HG02610 (cell line): ENCODE results near the gene DNAJA3.

Experiments used
- ATAC-seq: cut with Tn5 transposase; IDR thresholded peaks from one replicate; pipeline ENCODE4 v1.9.1; 2021; ENCODE audit warnings: mild to moderate bottlenecking, moderate library complexity; ENCODE audit not compliant: unreplicated experiment

The DNAJA3 gene

DNA sequence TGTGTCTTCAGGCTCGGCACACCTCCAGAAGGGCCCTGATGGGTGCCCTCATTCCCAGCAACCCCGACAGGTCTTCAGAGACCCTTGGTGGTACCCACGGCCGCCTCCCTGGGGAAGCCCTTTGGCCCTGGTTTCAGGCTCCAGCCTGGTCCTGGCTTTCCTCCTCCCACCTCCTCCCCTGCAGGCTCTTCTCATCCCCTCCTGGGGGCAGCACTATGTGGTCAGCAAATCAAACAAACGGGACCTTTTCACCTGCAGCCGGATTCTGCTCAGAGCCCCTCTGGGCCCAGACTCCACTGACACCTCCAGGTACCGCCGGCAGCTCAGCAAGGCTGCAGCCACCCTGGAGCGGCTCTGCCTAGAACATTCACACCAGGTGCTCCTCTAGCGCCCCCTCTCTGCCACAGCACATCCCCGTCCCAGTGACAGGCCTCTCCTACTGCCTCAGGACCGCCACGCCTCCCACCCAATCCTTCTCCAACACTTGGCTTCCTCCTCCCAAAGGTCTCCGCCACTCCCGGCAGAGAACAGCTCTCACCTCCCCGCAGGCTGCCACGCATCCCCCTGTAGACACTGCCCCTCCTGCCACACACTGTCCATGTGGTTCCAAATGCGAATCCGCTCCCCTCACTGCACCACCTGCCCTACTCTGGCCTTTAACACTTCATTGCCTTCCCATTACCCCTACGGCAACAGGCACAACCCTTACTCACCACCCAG is 21.3 kb upstream of the DNAJA3 start:
- no peak for ATAC-seq

GRCh38 chr16:4404967-4405696 is 20.5 kb upstream of the DNAJA3 start:
- no peak for ATAC-seq

GRCh38 chr16:4407543-4408322 is 17.9 kb upstream of the DNAJA3 start:
- no peak for ATAC-seq

DNA sequence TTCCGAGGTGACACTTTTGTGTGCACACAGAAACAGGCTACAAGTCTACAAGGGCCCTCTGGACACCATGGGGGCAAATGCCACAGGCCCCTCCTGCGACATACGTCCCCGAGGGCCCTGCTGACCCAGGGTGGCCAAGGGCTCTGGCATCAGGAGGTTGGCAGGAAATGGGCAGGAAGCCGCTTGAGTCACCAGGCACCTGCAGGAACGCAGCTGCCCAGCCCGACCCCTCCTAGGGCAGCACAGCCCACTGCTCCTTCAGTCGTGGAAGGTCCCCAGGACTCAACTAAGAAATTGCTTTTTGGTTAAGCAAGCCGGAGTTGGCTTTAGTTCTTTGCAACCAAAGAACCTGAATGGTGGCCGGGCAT is 17.4 kb upstream of the DNAJA3 start:
- no peak for ATAC-seq

DNA sequence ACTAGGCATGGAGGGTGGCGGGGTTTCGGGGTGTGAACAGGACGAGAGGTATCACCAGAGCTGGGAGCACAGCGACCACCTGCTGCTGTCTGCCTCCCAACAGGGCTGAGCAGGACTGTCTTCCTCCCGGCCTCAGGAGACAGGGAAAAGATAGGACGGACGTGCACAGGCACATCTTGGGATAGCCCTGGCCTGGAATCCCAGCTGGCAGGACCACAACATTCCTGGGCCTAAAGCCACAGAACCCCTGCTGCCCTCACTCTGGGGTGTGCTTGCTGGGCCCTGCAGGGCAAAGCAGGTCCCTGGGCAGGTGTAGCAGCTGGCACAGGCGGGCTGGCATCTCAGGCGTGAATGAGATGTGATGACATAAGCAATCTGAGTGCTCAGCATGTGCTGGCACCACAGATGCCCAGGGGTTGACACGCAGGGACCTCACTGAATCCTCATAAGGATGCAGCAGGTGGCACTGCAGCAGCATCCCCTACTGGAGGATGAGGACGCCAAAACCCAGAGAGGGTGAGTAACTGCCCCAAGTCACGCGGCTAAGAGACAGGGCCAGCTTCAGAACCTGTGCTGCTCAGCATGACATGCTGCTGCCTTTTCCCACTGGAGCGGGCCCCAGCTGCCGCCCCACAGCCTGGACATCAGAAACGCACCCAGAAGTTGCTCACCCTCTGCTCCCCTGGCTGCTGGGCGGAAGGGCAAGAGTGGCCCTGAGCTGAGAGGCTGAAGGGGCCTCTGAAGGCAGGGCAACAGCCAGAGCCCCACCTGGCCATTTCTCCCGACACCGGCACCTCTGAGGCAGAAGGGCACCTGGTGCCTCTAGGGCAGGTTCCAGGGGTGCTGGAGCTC is 16.4 kb upstream of the DNAJA3 start:
- no peak for ATAC-seq

- no peak for ATAC-seq
Measured at GRCh38 chr16:4410335-4411075, 15.2 kb upstream of the DNAJA3 start.

GRCh38 chr16:4411684-4412083 is 14.0 kb upstream of the DNAJA3 start:
- ATAC-seq: no peak

DNA sequence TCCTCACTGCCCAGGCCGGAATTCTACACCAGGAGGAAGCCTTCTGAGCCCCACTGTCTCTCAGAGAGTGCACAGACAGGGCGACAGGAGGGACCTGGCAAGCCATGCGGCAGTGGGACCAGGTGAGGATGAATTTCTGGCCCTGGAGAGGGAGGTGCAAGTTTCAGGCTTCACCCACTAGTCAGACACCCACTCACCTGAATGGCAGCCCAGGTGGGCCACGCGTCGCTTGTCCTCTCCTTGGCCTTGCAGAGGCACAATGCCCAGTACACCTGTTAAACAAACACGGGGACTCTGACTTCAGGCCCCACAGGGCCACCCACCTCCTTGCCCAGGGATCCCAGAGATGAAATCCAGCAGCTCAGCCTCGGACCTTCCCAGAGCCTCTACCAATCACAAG is 13.5 kb upstream of the DNAJA3 start:
- ATAC-seq: no peak

DNA sequence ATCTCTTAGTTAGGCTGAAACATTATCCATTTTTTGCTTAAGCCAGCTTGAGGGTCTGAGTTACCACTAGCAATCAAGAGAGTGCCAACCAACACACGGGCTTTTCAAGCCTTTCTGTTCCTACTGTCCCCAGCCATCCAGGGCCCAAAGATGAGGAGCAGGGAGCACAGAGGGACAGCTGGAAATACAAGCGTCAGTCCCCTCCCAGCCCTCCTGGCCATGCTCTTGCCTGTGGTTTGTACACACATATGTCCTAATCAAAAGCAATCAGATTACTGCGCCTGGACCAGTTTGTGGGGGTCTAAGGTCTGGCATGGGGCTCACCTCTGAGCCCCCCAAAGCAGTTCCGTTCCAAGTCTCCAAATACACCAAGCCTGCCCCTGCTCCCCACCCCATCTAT is 12.8 kb upstream of the DNAJA3 start:
- no peak for ATAC-seq

DNA sequence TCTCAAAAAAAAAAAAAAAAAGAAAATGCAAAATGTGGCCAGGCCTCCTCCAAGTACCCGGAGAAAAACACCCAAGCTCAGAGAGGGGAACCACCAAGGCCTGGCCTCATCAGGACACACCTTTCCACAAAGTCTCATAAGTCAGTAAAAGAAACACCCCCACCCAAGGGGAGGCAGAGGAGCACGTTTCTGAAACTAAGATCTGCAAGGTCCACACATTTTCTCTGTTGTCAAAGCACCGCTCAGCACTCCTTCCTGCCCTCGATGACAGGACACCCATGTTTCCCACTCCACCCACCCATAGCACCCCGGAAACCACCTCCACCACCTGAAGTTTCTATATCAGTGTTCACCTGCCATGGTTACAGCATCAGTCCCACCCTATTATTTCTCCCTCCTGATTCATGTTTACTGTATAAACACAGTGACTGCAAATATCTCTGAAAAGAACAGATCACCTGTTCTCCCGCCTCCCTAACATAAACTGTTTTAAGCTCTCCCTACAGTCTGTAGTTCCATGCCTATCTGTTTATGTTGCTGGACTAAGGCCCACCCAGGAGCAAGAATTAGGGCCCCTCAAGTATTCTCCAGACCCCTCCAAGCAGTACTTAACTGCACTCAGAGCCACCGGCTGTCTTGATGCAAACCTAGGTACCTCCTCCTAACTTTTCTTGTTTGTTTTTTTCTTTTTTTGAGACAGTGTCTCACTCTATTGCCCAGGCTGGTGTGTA is 11.3 kb upstream of the DNAJA3 start:
- ATAC-seq: peak; percentile 69

DNA sequence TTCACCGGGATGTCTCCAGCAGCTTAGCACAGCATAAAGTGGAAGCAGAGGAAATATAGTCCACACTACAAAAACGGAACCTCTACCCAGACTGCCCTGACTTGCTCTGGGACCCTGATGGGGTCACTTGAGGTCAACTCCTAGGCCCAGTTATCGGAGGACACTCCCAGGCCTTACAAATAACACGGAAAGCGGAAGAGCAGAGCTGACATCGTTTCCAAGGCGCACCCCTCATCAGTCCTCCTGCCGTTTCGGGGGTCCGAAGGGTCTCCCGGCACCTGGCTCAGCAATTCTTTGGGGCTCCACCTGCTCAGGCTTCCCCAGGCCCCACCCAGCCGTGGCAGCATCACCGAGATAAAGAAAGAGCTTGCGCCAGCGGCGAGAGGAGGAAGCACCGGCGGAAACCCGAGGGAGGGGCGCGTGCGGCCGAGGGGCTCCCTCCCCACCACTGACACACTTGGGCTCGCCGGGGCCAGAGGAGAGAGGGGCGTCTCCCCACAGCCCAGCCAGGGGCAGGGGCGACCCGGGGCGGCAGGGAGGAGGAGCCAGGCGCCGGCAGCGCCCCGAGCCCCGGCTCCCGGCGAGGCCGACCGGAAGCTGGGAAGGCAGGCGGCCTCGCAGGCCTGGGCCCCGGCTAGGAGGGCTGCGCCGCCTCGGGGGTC is 10.0 kb upstream of the DNAJA3 start:
- peak; percentile 5 for ATAC-seq

GRCh38 chr16:4416200-4417032 is 9.3 kb upstream of the DNAJA3 start, which contains the start of gene CORO7:
Gene CORO7 (minus strand): TSS chr16:4416596. CDS start chr16:4416518, 78 bp downstream.
- peak; percentile 67 for ATAC-seq

DNA sequence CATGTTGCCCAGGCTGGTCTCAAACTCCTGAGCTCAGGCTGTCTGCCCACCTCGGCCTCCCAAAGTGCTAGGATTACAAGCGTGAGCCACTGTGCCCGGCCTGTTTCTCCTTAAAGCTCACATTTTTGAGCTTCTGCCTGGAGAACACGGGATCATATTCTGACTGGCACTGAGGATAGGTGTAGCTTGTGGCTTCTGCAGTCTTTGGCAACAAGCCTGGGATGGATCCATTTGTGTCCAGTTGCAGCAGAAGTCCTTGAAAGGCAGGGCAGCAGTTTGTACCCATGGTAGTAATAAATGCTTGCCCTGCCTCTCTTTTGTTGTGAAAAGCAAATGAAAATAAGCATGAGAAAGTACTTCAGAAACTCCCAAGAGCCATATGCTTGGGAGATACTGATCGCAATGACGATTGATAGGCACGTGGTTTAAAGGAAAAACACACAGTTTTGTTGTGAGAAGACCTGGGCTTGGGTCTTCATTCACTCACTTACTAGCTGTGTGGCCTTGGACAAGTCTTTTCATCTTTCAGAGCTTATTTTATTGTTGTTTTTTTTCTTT is 6.2 kb upstream of the DNAJA3 start:
- ATAC-seq: no peak

DNA sequence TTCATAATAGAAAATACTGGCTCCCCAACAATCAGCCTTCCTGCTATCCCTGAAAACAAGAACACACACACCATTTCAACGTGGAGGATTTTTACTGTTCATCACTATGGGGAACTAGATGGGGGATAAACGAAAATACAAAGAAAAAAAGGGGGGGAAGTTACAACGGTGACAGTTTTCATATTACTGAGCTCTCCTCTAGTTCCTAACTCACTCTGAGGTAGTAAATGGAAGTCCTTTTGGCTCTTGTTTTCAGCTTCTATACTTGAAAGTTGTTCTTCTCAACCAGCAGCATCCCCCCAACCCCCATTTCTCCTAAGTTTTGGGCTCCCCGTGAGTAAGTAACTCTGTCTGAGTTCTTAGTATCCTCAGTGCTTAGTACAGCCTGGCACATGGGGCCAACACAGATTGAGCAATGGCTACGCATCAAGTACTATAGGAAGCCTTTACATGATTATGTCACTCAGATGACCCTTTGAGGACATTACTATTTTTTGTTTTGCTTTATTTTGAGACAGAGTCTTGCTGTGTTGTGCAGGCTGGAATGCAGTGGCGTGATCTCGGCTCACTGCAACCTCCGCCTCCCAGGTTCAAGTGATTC is 5.1 kb upstream of the DNAJA3 start:
- ATAC-seq: no peak

- ATAC-seq: peak; percentile 24
Measured at GRCh38 chr16:4426021-4426684, 485 bp downstream of the DNAJA3 start.

- ATAC-seq: no peak
Measured at GRCh38 chr16:4426722-4427372, 1.2 kb downstream of the DNAJA3 start.
